Gastrocnemius medialis (tissue), 4 donors: ENCODE data around the gene NOTCH4.

Experiments
- CTCF ChIP-seq, 5 experiments: fragments of 450-650 bp in 3 of 5; fragments of 200-600 bp in 2 of 5; sonication (generic) in 2 of 5; IDR thresholded peaks in 4 of 5; conservative IDR thresholded peaks in 1 of 5; 1 replicate in 4 of 5; 2 replicates in 1 of 5; pipeline ENCODE4 v1.5.1; 2016 to 2019; ENCODE audit warnings: antibody characterized with exemption in 5 of 5, mild to moderate bottlenecking in 3 of 5, moderate library complexity in 3 of 5
- POLR2A ChIP-seq, 2 donors: fragments of 450-650 bp; IDR thresholded peaks; one replicate each; pipeline ENCODE4 v1.6.1; 2017; ENCODE audit warnings: antibody characterized with exemption in 2 of 2, mild to moderate bottlenecking in 2 of 2, moderate library complexity in 2 of 2

- TF ChIP-seq CTCF (IDR thresholded peaks at IDR 0.05 in 4 of 5, conservative IDR thresholded peaks at IDR 0.05 in 1 of 5) (no peak), POLR2A (IDR thresholded peaks at IDR 0.05) (no peak)
Measured at GRCh38 chr6:32182555-32182981, 41.3 kb downstream of the NOTCH4 start.
